H9 (cell line): ENCODE results near the gene PAGE4. TPM values are rescaled to one million over a fixed set of nuclear protein-coding genes. Genes with fewer than 3 reads are reported as not detected.

ENCODE experiments used
- DNase-seq: peaks from one replicate; pipeline ENCODE4 v3.0.0-alpha.2; 2017
- H2AFZ ChIP-seq: one replicate; pipeline ENCODE4 v1.6.1; 2013; ENCODE audit warnings: mild to moderate bottlenecking, low read length, control low read depth, moderate library complexity
- H2AK5ac ChIP-seq: 2 replicates; pipeline ENCODE4 v1.6.1; 2013; ENCODE audit warnings: low read length, control low read depth, mixed read lengths; ENCODE audit not compliant: insufficient read length
- H2BK120ac ChIP-seq: one replicate; pipeline ENCODE4 v1.6.1; 2013; ENCODE audit warnings: low read depth, mild to moderate bottlenecking, low read length, control low read depth, inconsistent platforms; ENCODE audit not compliant: poor library complexity, severe bottlenecking
- H2BK12ac ChIP-seq: 2 replicates; pipeline ENCODE4 v1.6.1; 2013; ENCODE audit warnings: low read length, control low read depth, mixed read lengths, low read depth; ENCODE audit not compliant: insufficient read length
- H2BK15ac ChIP-seq: 2 replicates; pipeline ENCODE4 v1.6.1; 2013; ENCODE audit warnings: low read depth, low read length, control low read depth
- H2BK20ac ChIP-seq: one replicate; pipeline ENCODE4 v1.6.1; 2013; ENCODE audit warnings: low read depth, mild to moderate bottlenecking, low read length, control low read depth, inconsistent platforms; ENCODE audit not compliant: poor library complexity, severe bottlenecking
- H2BK5ac ChIP-seq: 2 replicates; pipeline ENCODE4 v1.6.1; 2013; ENCODE audit warnings: low read length, control low read depth, mixed read lengths; ENCODE audit not compliant: insufficient read length
- H3K14ac ChIP-seq: 2 replicates; pipeline ENCODE4 v1.6.1; 2013; ENCODE audit warnings: low read length, control low read depth; ENCODE audit not compliant: insufficient read depth
- H3K18ac ChIP-seq: 2 replicates; pipeline ENCODE4 v1.6.1; 2013; ENCODE audit warnings: low read depth, mild to moderate bottlenecking, mixed read lengths, low read length, control low read depth; ENCODE audit not compliant: insufficient read length
- H3K23ac ChIP-seq: 2 replicates; pipeline ENCODE4 v1.6.1; 2013; ENCODE audit warnings: low read length, control low read depth, mixed read lengths, low read depth; ENCODE audit not compliant: insufficient read length
- H3K23me2 ChIP-seq: 2 replicates; pipeline ENCODE4 v1.6.1; 2013; ENCODE audit warnings: low read depth, mild to moderate bottlenecking, mixed read lengths, low read length, control low read depth; ENCODE audit not compliant: insufficient read length, poor library complexity, severe bottlenecking
- H3K27ac ChIP-seq: 2 replicates; pipeline ENCODE4 v1.5.1; 2013; ENCODE audit warnings: low read length, control low read depth, mixed read lengths, low read depth; ENCODE audit not compliant: insufficient read length
- H3K27me3 ChIP-seq: 2 replicates; pipeline ENCODE4 v1.6.1; 2013; ENCODE audit warnings: low read length, control low read depth, inconsistent platforms; ENCODE audit not compliant: insufficient read depth
- H3K4ac ChIP-seq: 2 replicates; pipeline ENCODE4 v1.6.1; 2013; ENCODE audit warnings: low read depth, mild to moderate bottlenecking, control low read depth, inconsistent platforms, low read length, moderate library complexity
- H3K4me1 ChIP-seq: 2 replicates; pipeline ENCODE4 v1.6.1; 2013; ENCODE audit warnings: low read length, control low read depth, inconsistent platforms; ENCODE audit not compliant: insufficient read depth
- H3K4me2 ChIP-seq: 2 replicates; pipeline ENCODE4 v1.6.1; 2013; ENCODE audit warnings: low read length, control low read depth, mixed read lengths; ENCODE audit not compliant: insufficient read length, insufficient read depth
- H3K56ac ChIP-seq: 2 replicates; pipeline ENCODE4 v1.6.1; 2013; ENCODE audit warnings: low read depth, mild to moderate bottlenecking, mixed read lengths, low read length, control low read depth; ENCODE audit not compliant: insufficient read length
- H3K79me1 ChIP-seq: 2 replicates; pipeline ENCODE4 v1.6.1; 2013; ENCODE audit warnings: low read depth, mild to moderate bottlenecking, moderate library complexity, low read length, control low read depth, inconsistent platforms; ENCODE audit not compliant: insufficient read depth, poor library complexity, severe bottlenecking
- H3K79me2 ChIP-seq: 2 replicates; pipeline ENCODE4 v1.6.1; 2013; ENCODE audit warnings: low read length, control low read depth, inconsistent platforms; ENCODE audit not compliant: insufficient read depth
- H3K9ac ChIP-seq: 2 replicates; pipeline ENCODE4 v1.6.1; 2013; ENCODE audit warnings: low read length, control low read depth, mixed read lengths; ENCODE audit not compliant: insufficient read length; ENCODE audit errors: extremely low read depth
- H3K9me3 ChIP-seq: one replicate; pipeline ENCODE4 v1.6.1; 2013; ENCODE audit warnings: low read depth, low read length, inconsistent platforms; ENCODE audit not compliant: control insufficient read depth
- H3T11ph ChIP-seq: one replicate; pipeline ENCODE4 v1.6.1; 2013; ENCODE audit warnings: mild to moderate bottlenecking, low read length, control low read depth, inconsistent platforms
- H4K20me1 ChIP-seq: one replicate; pipeline ENCODE4 v1.6.1; 2013; ENCODE audit not compliant: control insufficient read depth, insufficient read length, insufficient read depth
- H4K5ac ChIP-seq: 2 replicates; pipeline ENCODE4 v1.6.1; 2013; ENCODE audit warnings: low read depth, mild to moderate bottlenecking, mixed read lengths, low read length, control low read depth; ENCODE audit not compliant: insufficient read length
- H4K8ac ChIP-seq: replicated peaks from 2 replicates; pipeline ENCODE4 v1.6.1; 2013; ENCODE audit warnings: low read length, control low read depth, mixed read lengths, low read depth; ENCODE audit not compliant: insufficient read length
- H4K91ac ChIP-seq: 2 replicates; pipeline ENCODE4 v1.6.1; 2013; ENCODE audit warnings: low read depth, mild to moderate bottlenecking, moderate library complexity, mixed read lengths, low read length, control low read depth; ENCODE audit not compliant: insufficient read length
- H3K27ac Mint-ChIP-seq, 3 experiments: 2 replicates in 2 of 3; 3 replicates in 1 of 3; pipeline ENCODE4 v1.8.0; 2020 to 2021; ENCODE audit warnings: mixed read lengths in 3 of 3, mild to moderate bottlenecking in 1 of 3, moderate library complexity in 1 of 3
- H3K27me3 Mint-ChIP-seq: 2 replicates; pipeline ENCODE4 v1.8.0; 2021; ENCODE audit warnings: low read depth, mild to moderate bottlenecking, moderate library complexity, mixed read lengths
- H3K36me3 Mint-ChIP-seq, 3 experiments: 2 replicates in 2 of 3; 3 replicates in 1 of 3; pipeline ENCODE4 v1.8.0; 2020 to 2021; ENCODE audit warnings: low read depth in 3 of 3, mixed read lengths in 3 of 3; ENCODE audit not compliant: insufficient read depth in 1 of 3
- H3K4me1 Mint-ChIP-seq, 2 experiments: 2 replicates each; pipeline ENCODE4 v1.8.0; 2020; ENCODE audit warnings: mixed read lengths in 2 of 2
- H3K4me3 Mint-ChIP-seq, 2 experiments: 2 replicates in 1 of 2; 3 replicates in 1 of 2; pipeline ENCODE4 v1.8.0; 2020 to 2021; ENCODE audit warnings: mild to moderate bottlenecking in 2 of 2, mixed read lengths in 2 of 2, moderate library complexity in 1 of 2
- H3K9me3 Mint-ChIP-seq, 2 experiments: 2 replicates in 1 of 2; 3 replicates in 1 of 2; pipeline ENCODE4 v1.8.0; 2020; ENCODE audit warnings: mild to moderate bottlenecking in 2 of 2, mixed read lengths in 2 of 2, moderate library complexity in 1 of 2
- WGBS: extraction: QIAGEN DNeasy Blood & Tissue Kit; methylation state at CpG from one replicate; pipeline ENCODE4 v1.1.7; 2013; ENCODE audit warnings: missing lambda C conversion rate, low lambda C conversion rate, mixed read lengths; ENCODE audit not compliant: insufficient read length; ENCODE audit errors: extremely low coverage; 5-methylcytosine and 5-hydroxymethylcytosine counted together
- total RNA-seq: library from RNA; stranded (reverse); gene quantifications from 2 replicates; pipeline ENCODE4 v1.2.1, GENCODE V29; 2021
- TF ChIP-seq, protein P1 (sequence below): fragments of 200-600 bp; sonication (generic); conservative IDR thresholded peaks from 3 replicates; pipeline ENCODE4 v1.8.0; 2021; ENCODE audit warnings: antibody characterized with exemption, mild to moderate bottlenecking

PAGE4 gene
- total RNA-seq, 1 experiment from 2014 or later = 0.57 TPM

DNA sequence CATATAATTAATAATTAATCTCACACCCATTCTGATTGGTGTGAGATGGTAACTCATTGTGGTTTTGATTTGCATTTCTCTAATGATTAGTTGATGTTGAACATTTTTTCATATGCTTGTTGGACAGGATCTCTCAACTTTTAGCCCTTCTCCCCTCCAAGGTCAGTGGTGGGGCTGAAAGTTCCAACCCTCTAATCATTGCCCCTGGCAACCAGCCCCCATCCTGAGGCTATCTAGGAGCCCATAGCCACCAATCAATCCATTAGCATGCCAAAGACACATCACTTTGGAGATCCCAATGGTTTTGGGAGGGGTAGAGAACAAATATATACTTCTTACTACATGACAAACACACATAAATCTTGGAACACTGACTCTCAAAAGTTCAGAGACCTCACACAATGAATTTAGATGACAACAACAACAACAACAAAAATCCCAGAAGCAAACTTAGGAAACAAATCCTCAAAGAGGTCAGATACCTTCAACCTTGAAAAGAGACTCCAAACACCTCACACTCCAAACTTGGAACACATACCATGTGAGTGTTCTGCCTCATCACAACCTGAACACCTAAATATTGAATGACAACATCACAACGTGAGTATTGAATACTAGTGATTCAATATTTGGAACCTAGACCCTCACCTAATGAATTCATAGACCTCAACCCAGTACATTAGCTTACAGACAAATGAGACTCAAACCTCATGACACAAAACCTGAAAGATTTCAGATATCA, 19.0 kb upstream of the PAGE4 start:
- no peak overlapping the region for H3K4me2 ChIP-seq
- H4K8ac ChIP-seq = no peak overlapping the region
- H3K79me2 ChIP-seq = no peaks in the 10 kb centered on the region
- TF ChIP-seq, protein P1, sequence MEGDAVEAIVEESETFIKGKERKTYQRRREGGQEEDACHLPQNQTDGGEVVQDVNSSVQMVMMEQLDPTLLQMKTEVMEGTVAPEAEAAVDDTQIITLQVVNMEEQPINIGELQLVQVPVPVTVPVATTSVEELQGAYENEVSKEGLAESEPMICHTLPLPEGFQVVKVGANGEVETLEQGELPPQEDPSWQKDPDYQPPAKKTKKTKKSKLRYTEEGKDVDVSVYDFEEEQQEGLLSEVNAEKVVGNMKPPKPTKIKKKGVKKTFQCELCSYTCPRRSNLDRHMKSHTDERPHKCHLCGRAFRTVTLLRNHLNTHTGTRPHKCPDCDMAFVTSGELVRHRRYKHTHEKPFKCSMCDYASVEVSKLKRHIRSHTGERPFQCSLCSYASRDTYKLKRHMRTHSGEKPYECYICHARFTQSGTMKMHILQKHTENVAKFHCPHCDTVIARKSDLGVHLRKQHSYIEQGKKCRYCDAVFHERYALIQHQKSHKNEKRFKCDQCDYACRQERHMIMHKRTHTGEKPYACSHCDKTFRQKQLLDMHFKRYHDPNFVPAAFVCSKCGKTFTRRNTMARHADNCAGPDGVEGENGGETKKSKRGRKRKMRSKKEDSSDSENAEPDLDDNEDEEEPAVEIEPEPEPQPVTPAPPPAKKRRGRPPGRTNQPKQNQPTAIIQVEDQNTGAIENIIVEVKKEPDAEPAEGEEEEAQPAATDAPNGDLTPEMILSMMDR = no peak
- H3K9me3 ChIP-seq = peaks cover 20% of the 10 kb centered on the region
- no peak overlapping the region for H2BK20ac ChIP-seq
- H3K9me3 Mint-ChIP-seq = peaks cover 71 to 76% of the 10 kb centered on the region in 2 experiments
- H3K27ac Mint-ChIP-seq = no peak overlapping the region
- no peaks in the 10 kb centered on the region for H3K79me1 ChIP-seq
- no CpG with 5 or more reads among the region's 1 CpG for WGBS
- peaks cover 0 to 7% (median 3%) of the 10 kb centered on the region in 3 experiments; a peak in 2 of 7 replicates for H3K36me3 Mint-ChIP-seq
- no peak overlapping the region for H4K91ac ChIP-seq
- H2BK5ac ChIP-seq = no peak overlapping the region
- H3T11ph ChIP-seq = no peak overlapping the region
- H3K9ac ChIP-seq = no peak overlapping the region
- H3K18ac ChIP-seq = no peak overlapping the region
- H3K27me3 Mint-ChIP-seq = no peaks in the 10 kb centered on the region; the same call in 1 of the 2 replicates
- no peak overlapping the region for H2AFZ ChIP-seq
- H3K4me1 Mint-ChIP-seq = no peaks in the 10 kb centered on the region
- no peak overlapping the region for H3K23ac ChIP-seq
- H3K23me2 ChIP-seq = no peaks in the 10 kb centered on the region
- H3K4me3 Mint-ChIP-seq = no peak overlapping the region
- H3K14ac ChIP-seq = no peak overlapping the region
- no peaks in the 10 kb centered on the region for H3K4me1 ChIP-seq
- no peak overlapping the region for H2BK12ac ChIP-seq
- no peak overlapping the region for H3K27ac ChIP-seq
- no peak overlapping the region for H2BK120ac ChIP-seq
- no peak overlapping the region for H2BK15ac ChIP-seq
- H4K20me1 ChIP-seq = no peaks in the 10 kb centered on the region
- H2AK5ac ChIP-seq = no peak overlapping the region
- no peak overlapping the region for H3K4ac ChIP-seq
- no peak overlapping the region for H3K56ac ChIP-seq
- DNase-seq = no peak
- no peak overlapping the region for H4K5ac ChIP-seq
- no peaks in the 10 kb centered on the region for H3K27me3 ChIP-seq
